Measurements from ENCODE around the gene TMOD1. TPM values are rescaled to one million over a fixed set of nuclear protein-coding genes. Genes with fewer than 3 reads are reported as not detected.
"Not testable (repeated sequence)": the region's sequence is repeated elsewhere in the genome, so short reads cannot be mapped to it uniquely, and the experiment has no call there.

The TMOD1 gene
- polyA plus RNA-seq (2012; ENCODE audit: insufficient read depth, insufficient read length, low read depth) = 162 TPM

GRCh38 chr9:97501177-97501971, at the start of gene TMOD1:
TMOD1 (plus strand) TSS chr9:97501666; CDS start chr9:97524189, 22,523 bp downstream.
- DNase-seq = peak; percentile 89
- Histone ChIP-seq H3K9me3 (no peaks in the 10 kb centered on the region), H3K27me3 (no peaks in the 10 kb centered on the region), H3K4me1 (peaks cover 12% of the 10 kb centered on the region), H3K36me3 (peaks cover 29% of the 10 kb centered on the region), H3K4me3 (ENCODE audit: low read depth, low read length) (peak within 1 kb of the TSS; percentile 94)
- 0 out of 2 replicates have a peak, but pooled peaks have one; percentile 9 for TF ChIP-seq CTCF (IDR thresholded peaks at IDR 0.05; ENCODE audit: low read depth, low read length)

- H3K27me3 ChIP-seq; H3K4me3 ChIP-seq (ENCODE audit: low read depth, low read length); H3K36me3 ChIP-seq; H3K9me3 ChIP-seq; H3K4me1 ChIP-seq; DNase-seq: not testable (repeated sequence)
Measured at GRCh38 chr9:97453573-97453972, 47.9 kb upstream of the TMOD1 start.

- DNase-seq; H3K36me3 ChIP-seq; H3K4me3 ChIP-seq (ENCODE audit: low read depth, low read length); H3K9me3 ChIP-seq; H3K4me1 ChIP-seq; H3K27me3 ChIP-seq: not testable (repeated sequence)
Measured at GRCh38 chr9:97456841-97457240, 44.6 kb upstream of the TMOD1 start.

GRCh38 chr9:97459326-97459725, 42.1 kb upstream of the TMOD1 start:
- H3K4me3 ChIP-seq (ENCODE audit: low read depth, low read length) = no peak overlapping the region
- H3K4me1 ChIP-seq = no peaks in the 10 kb centered on the region
- H3K36me3 ChIP-seq = no peaks in the 10 kb centered on the region
- no peak for DNase-seq
- no peaks in the 10 kb centered on the region for H3K9me3 ChIP-seq
- H3K27me3 ChIP-seq = no peaks in the 10 kb centered on the region
- TF ChIP-seq CTCF (IDR thresholded peaks at IDR 0.05; ENCODE audit: low read depth, low read length) = no peak

- TF ChIP-seq CTCF (IDR thresholded peaks at IDR 0.05; ENCODE audit: low read depth, low read length) = no peak
- Histone ChIP-seq H3K4me1 (no peaks in the 10 kb centered on the region), H3K9me3 (no peaks in the 10 kb centered on the region), H3K36me3 (no peaks in the 10 kb centered on the region), H3K27me3 (no peaks in the 10 kb centered on the region), H3K4me3 (ENCODE audit: low read depth, low read length) (no peak overlapping the region)
- DNase-seq = no peak
Measured at GRCh38 chr9:97462159-97462558, 39.3 kb upstream of the TMOD1 start.

GRCh38 chr9:97462914-97463313, 38.6 kb upstream of the TMOD1 start:
- Histone ChIP-seq H3K36me3 (no peaks in the 10 kb centered on the region), H3K4me3 (ENCODE audit: low read depth, low read length) (no peak overlapping the region), H3K4me1 (no peaks in the 10 kb centered on the region), H3K9me3 (no peaks in the 10 kb centered on the region), H3K27me3 (no peaks in the 10 kb centered on the region)
- DNase-seq = no peak
- no peak for TF ChIP-seq CTCF (IDR thresholded peaks at IDR 0.05; ENCODE audit: low read depth, low read length)

- peak; percentile 88 for DNase-seq
- Histone ChIP-seq H3K27me3 (no peaks in the 10 kb centered on the region), H3K4me3 (ENCODE audit: low read depth, low read length) (no peak overlapping the region), H3K4me1 (peaks cover 3% of the 10 kb centered on the region; the same call in 1 of the 2 replicates), H3K36me3 (no peaks in the 10 kb centered on the region), H3K9me3 (no peaks in the 10 kb centered on the region)
- TF ChIP-seq CTCF (IDR thresholded peaks at IDR 0.05; ENCODE audit: low read depth, low read length) = peak; percentile 98
Measured at GRCh38 chr9:97468658-97469448, 32.6 kb upstream of the TMOD1 start.
